ENCODE measurements around the gene EHMT1.
"Not testable (repeated sequence)": the region's sequence is repeated elsewhere in the genome, so short reads cannot be mapped to it uniquely, and the experiment has no call there.

The EHMT1 gene

DNA sequence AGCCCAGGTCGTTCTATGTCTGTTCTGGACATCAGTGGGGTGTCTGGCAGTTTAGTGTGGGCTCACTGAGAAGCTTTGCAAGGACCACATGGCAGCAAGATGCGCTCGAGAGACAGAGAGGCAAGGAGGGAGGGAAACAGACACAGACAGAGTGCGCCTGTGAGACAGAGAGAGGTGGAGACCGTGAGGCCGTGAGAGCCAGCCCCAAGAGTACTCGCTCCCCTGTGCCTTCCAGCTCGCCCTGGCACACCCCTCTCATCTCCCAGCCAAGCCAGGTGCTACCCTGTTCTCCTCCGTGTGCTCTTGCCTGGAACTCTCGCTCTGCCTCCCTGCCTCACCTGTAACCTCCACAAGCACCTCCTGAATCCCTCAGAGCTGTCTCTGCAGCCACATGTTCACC is 106.8 kb downstream of the EHMT1 start:
- no peak for ATAC-seq
- TF ChIP-seq ISL1 (CRISPR knock-in tag; IDR thresholded peaks at IDR 0.05) (no peak), ZFP3 (CRISPR knock-in tag; IDR thresholded peaks at IDR 0.05) (no peak), ZFP30 (CRISPR knock-in tag; IDR thresholded peaks at IDR 0.05) (no peak), OSR1 (CRISPR knock-in tag; IDR thresholded peaks at IDR 0.05) (no peak), RARB (CRISPR knock-in tag; IDR thresholded peaks at IDR 0.05) (no peak), BACH2 (CRISPR knock-in tag; IDR thresholded peaks at IDR 0.05; ENCODE audit: borderline replicate concordance) (no peak), TOX (CRISPR knock-in tag; IDR thresholded peaks at IDR 0.05; ENCODE audit: borderline replicate concordance) (no peak), ZC3H10 (CRISPR knock-in tag; IDR thresholded peaks at IDR 0.05) (no peak), ARNTL (CRISPR knock-in tag; IDR thresholded peaks at IDR 0.05; ENCODE audit: borderline replicate concordance, low read depth) (no peak), POU6F1 (CRISPR knock-in tag; IDR thresholded peaks at IDR 0.05; ENCODE audit: borderline replicate concordance, low read depth) (no peak), TCF4 (CRISPR knock-in tag; IDR thresholded peaks at IDR 0.05; ENCODE audit: borderline replicate concordance) (no peak), ESRRG (CRISPR knock-in tag; IDR thresholded peaks at IDR 0.05) (no peak)

GRCh38 chr9:137726336-137726735 is 107.5 kb downstream of the EHMT1 start:
- ATAC-seq = not testable (repeated sequence)

- TF ChIP-seq ZC3H10 (CRISPR knock-in tag; IDR thresholded peaks at IDR 0.05) (no peak), TCF4 (CRISPR knock-in tag; IDR thresholded peaks at IDR 0.05; ENCODE audit: borderline replicate concordance) (no peak), TOX (CRISPR knock-in tag; IDR thresholded peaks at IDR 0.05; ENCODE audit: borderline replicate concordance) (no peak), ESRRG (CRISPR knock-in tag; IDR thresholded peaks at IDR 0.05) (no peak)
- ATAC-seq = no peak
Observed at GRCh38 chr9:137726764-137727163, 108.0 kb downstream of the EHMT1 start.

- no peak for TF ChIP-seq ZFP3 (CRISPR knock-in tag; IDR thresholded peaks at IDR 0.05)
- TF ChIP-seq ISL1 (CRISPR knock-in tag; IDR thresholded peaks at IDR 0.05) = no peak
- no peak for TF ChIP-seq CSDC2 (CRISPR knock-in tag; IDR thresholded peaks at IDR 0.05)
- TF ChIP-seq BACH2 (CRISPR knock-in tag; IDR thresholded peaks at IDR 0.05; ENCODE audit: borderline replicate concordance) = no peak
- no peak for ATAC-seq
Observed at GRCh38 chr9:137727716-137728115, 108.9 kb downstream of the EHMT1 start.

DNA sequence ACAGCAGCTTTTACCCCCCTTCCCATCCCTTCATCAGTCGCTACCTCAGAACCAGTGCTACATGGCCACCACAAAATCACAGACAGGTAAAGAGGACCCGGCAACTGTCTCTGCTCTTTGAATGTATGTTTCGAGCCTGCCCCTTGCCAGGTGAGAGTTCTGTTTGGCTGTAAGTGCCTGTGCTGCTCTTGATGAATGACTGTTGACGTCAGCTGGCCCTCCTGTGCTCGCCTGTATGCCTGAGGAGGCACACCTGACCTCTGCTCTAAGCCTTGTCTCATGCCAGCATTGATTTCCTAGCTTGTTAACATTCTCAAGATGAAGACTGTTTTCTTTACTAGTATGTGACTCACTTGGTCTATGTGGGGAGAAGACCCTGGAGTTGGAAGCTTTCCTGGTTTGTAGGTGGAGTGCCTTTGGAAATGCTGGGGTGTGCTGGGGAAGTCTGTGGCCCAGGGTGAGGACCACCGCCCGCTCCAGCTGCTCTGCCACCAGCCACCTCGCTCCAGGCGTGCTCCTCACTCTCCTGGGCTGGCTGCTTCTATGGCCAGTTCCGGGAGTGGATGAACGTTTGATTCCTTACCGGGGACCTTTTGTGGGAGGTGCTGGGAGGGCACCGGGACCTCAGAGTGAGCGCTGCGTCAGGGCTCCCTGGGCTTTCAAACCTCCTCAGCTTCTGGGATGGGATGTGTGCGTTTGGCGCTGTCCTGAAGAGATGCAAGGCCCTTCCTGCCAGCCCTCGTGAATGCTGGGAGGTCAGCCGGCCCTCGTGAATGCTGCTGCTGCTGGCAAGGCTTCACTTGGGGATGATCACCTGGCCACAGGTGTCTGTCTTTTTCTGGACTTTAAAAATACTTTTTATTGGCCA is 109.9 kb downstream of the EHMT1 start:
- no peak for ATAC-seq

More for the DNA sequence above, 109.9 kb downstream of the EHMT1 start:
- TF ChIP-seq TCF4 (CRISPR knock-in tag; IDR thresholded peaks at IDR 0.05; ENCODE audit: borderline replicate concordance) = no peak
- TF ChIP-seq RARB (CRISPR knock-in tag; IDR thresholded peaks at IDR 0.05) = no peak
- TF ChIP-seq ARNTL (CRISPR knock-in tag; IDR thresholded peaks at IDR 0.05; ENCODE audit: borderline replicate concordance, low read depth) = no peak
- TF ChIP-seq TSHZ2 (CRISPR knock-in tag; IDR thresholded peaks at IDR 0.05) = no peak
- TF ChIP-seq PATZ1 (CRISPR knock-in tag; IDR thresholded peaks at IDR 0.05; ENCODE audit: borderline replicate concordance) = no peak
- no peak for TF ChIP-seq BACH2 (CRISPR knock-in tag; IDR thresholded peaks at IDR 0.05; ENCODE audit: borderline replicate concordance)
- TF ChIP-seq POU6F1 (CRISPR knock-in tag; IDR thresholded peaks at IDR 0.05; ENCODE audit: borderline replicate concordance, low read depth) = no peak
- no peak for TF ChIP-seq ESRRG (CRISPR knock-in tag; IDR thresholded peaks at IDR 0.05)
- TF ChIP-seq SNAI2 (CRISPR knock-in tag; IDR thresholded peaks at IDR 0.05) = no peak
